Smooth muscle cell (in vitro differentiated cells): ENCODE results near the gene NTN1. TPM values are rescaled to one million over a fixed set of nuclear protein-coding genes. Genes with fewer than 3 reads are reported as not detected.
A peak's percentile ranks its signal among the peaks of the same experiment; 100 is the strongest.

Experiments
- DNase-seq: peaks from one replicate; lab custom pipeline; 2025; ENCODE audit not compliant: unreplicated experiment; lab: John Stamatoyannopoulos, UW
- H2AFZ ChIP-seq: fragments of 200-600 bp; sonication (generic); 2 replicates; pipeline ENCODE4 v1.6.0; 2016; ENCODE audit warnings: antibody characterized with exemption, low read depth, mild to moderate bottlenecking
- H3F3A ChIP-seq: fragments of 200-600 bp; sonication (generic); 2 replicates; pipeline ENCODE4 v1.6.0; 2017; ENCODE audit warnings: antibody characterized with exemption, low read depth
- H3K27ac ChIP-seq: fragments of 200-600 bp; sonication (generic); 2 replicates; pipeline ENCODE4 v1.5.1; 2016; ENCODE audit warnings: low read depth, mild to moderate bottlenecking
- H3K27me3 ChIP-seq: fragments of 200-600 bp; sonication (generic); 2 replicates; pipeline ENCODE4 v1.6.1; 2016; ENCODE audit warnings: low read depth, mild to moderate bottlenecking
- H3K36me3 ChIP-seq: fragments of 200-600 bp; sonication (generic); 2 replicates; pipeline ENCODE4 v1.5.1; 2016; ENCODE audit warnings: low read depth
- H3K4me1 ChIP-seq: fragments of 200-600 bp; sonication (generic); 2 replicates; pipeline ENCODE4 v1.5.1; 2016; ENCODE audit warnings: low read depth
- H3K4me2 ChIP-seq: fragments of 200-600 bp; sonication (generic); 2 replicates; pipeline ENCODE4 v1.6.0; 2016; ENCODE audit warnings: mild to moderate bottlenecking
- H3K4me3 ChIP-seq: fragments of 200-600 bp; sonication (generic); 2 replicates; pipeline ENCODE4 v1.5.1; 2016; ENCODE audit warnings: mild to moderate bottlenecking
- H3K79me2 ChIP-seq: fragments of 200-600 bp; sonication (generic); 2 replicates; pipeline ENCODE4 v1.6.0; 2016; ENCODE audit warnings: low read depth, mild to moderate bottlenecking
- H3K9ac ChIP-seq: fragments of 200-600 bp; sonication (generic); 2 replicates; pipeline ENCODE4 v1.6.0; 2016; ENCODE audit warnings: low read depth
- H3K9me3 ChIP-seq: fragments of 200-600 bp; sonication (generic); replicated peaks from 2 replicates; pipeline ENCODE4 v1.5.1; 2016; ENCODE audit warnings: low read depth
- H4K20me1 ChIP-seq: fragments of 200-600 bp; sonication (generic); 2 replicates; pipeline ENCODE4 v1.6.0; 2016; ENCODE audit warnings: low read depth
- whole genome bisulfite sequencing: methylation state at CpG from one replicate; pipeline ENCODE4 v1.1.7; 2016; ENCODE audit warnings: low lambda C conversion rate; 5-methylcytosine and 5-hydroxymethylcytosine counted together
- polyA plus RNA-seq: library from polyadenylated mRNA; unstranded; fragments of >200 nt; fragmentation: Nextera tagmentation; extraction: Ambion mirVana; gene quantifications from 2 replicates; pipeline ENCODE4 v1.2.1, GENCODE V29; 2016
- total RNA-seq: library from RNA; depleted of rRNA; stranded (reverse); fragments of >200 nt; gene quantifications from 2 replicates; pipeline ENCODE4 v1.2.3, GENCODE V29; 2014
- TF ChIP-seq, protein P1 (sequence below): fragments of 200-600 bp; sonication (generic); IDR thresholded peaks from 2 replicates; pipeline ENCODE4 v1.5.1; 2017; ENCODE audit warnings: borderline replicate concordance, mild to moderate bottlenecking, antibody characterized with exemption; ENCODE audit not compliant: insufficient read depth, poor library complexity, severe bottlenecking

Gene NTN1
- total and polyA plus RNA-seq, 2 experiments from 2014 or later = 0.07 to 0.72 TPM

DNA sequence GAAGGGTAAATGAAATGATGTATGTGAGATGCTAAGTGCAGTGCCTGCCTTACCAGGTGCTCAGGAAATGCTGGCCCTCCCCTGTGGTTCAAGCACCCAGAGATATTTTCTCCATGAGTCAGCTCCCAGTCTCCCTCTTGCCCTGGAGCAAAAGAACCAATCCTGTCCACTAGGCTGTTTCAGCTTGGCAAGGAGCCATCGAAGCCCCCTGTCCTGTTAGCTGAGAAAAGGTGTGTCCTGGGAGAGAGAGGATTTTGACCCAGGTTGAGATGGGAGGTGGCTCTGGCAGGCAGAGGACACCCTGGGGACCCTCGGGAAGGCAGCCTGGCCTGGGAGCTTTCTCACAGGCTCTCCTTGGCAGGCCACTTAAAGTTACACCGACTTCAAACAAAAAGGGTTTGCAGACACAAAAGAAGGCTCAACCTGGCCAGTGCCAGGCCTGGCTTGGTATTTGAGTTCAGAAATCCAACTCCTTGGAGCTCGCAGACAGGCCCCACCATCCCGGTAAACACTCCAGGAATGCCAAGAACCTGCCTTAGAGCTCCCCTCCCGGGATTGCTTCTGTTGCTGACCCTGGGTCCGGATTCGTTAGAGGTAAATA is 29.6 kb downstream of the NTN1 start:
- Histone ChIP-seq H3K27me3 (peaks cover 25% of the 10 kb centered on the region), H3K9me3 (no peaks in the 10 kb centered on the region), H2AFZ (no peak overlapping the region), H3F3A (no peaks in the 10 kb centered on the region), H4K20me1 (no peaks in the 10 kb centered on the region), H3K4me3 (no peak overlapping the region), H3K36me3 (no peaks in the 10 kb centered on the region), H3K27ac (peak overlapping the region; percentile 10), H3K79me2 (no peaks in the 10 kb centered on the region), H3K4me2 (no peak overlapping the region), H3K9ac (no peak overlapping the region), H3K4me1 (peaks cover 24% of the 10 kb centered on the region)
- 41% methylated on average over 8 of the region's 8 CpGs for WGBS
- TF ChIP-seq, protein P1, sequence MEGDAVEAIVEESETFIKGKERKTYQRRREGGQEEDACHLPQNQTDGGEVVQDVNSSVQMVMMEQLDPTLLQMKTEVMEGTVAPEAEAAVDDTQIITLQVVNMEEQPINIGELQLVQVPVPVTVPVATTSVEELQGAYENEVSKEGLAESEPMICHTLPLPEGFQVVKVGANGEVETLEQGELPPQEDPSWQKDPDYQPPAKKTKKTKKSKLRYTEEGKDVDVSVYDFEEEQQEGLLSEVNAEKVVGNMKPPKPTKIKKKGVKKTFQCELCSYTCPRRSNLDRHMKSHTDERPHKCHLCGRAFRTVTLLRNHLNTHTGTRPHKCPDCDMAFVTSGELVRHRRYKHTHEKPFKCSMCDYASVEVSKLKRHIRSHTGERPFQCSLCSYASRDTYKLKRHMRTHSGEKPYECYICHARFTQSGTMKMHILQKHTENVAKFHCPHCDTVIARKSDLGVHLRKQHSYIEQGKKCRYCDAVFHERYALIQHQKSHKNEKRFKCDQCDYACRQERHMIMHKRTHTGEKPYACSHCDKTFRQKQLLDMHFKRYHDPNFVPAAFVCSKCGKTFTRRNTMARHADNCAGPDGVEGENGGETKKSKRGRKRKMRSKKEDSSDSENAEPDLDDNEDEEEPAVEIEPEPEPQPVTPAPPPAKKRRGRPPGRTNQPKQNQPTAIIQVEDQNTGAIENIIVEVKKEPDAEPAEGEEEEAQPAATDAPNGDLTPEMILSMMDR = no peak
- DNase-seq = no peak

DNA sequence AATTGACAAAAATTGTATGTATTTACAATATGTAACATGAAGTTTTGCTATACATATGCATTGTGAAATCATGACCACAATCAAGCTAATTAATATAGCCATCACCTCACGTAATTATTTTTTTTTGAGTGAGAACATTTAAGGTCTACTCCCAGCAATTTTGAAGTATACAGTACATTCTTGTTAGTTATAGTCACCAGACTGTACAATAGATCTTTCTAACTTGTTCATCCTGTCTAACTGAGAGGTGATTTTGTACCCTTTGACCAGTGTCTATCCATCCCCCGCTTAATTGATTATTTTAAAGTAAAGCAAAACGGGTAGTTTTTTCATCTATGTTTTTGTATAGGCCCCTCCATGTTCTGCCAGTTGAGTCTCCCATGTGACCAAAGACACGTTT is 30.3 kb downstream of the NTN1 start:
- DNase-seq = no peak
- Histone ChIP-seq H2AFZ (no peak overlapping the region), H3F3A (no peaks in the 10 kb centered on the region), H3K4me3 (no peak overlapping the region), H4K20me1 (no peaks in the 10 kb centered on the region), H3K9ac (no peak overlapping the region), H3K4me2 (no peak overlapping the region), H3K4me1 (peaks cover 24% of the 10 kb centered on the region), H3K79me2 (no peaks in the 10 kb centered on the region), H3K36me3 (no peaks in the 10 kb centered on the region), H3K27me3 (peaks cover 25% of the 10 kb centered on the region), H3K9me3 (no peaks in the 10 kb centered on the region), H3K27ac (peak overlapping the region; percentile 10)
- TF ChIP-seq, protein P1 = no peak
- WGBS = 75% methylated on average over 4 of the region's 4 CpGs

DNA sequence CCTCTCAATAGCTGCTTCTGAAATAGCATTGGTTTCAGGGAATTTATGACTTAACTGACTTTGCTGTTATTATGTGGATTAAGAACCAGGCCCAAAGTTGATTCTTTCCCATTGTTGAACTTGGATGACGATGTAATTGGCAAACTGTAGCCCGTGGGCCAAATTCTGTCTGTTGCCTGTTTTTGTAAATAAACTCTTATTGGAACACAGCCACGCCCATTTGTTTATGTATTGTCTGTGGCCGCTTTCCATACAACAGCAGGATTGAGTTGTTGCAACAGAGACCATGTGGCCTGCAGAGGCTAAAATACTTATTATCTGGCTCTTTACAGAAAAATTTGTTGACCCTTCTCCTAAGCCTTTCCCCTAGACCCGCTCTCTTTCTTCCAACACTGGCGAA is 31.6 kb downstream of the NTN1 start:
- TF ChIP-seq, protein P1 = no peak
- Histone ChIP-seq H3K4me1 (peaks cover 24% of the 10 kb centered on the region), H3K4me2 (no peak overlapping the region), H2AFZ (no peak overlapping the region), H3K27ac (no peak overlapping the region), H3K9ac (no peak overlapping the region), H4K20me1 (no peaks in the 10 kb centered on the region), H3K36me3 (no peaks in the 10 kb centered on the region), H3K79me2 (no peaks in the 10 kb centered on the region), H3K4me3 (no peak overlapping the region), H3K9me3 (no peaks in the 10 kb centered on the region), H3K27me3 (peaks cover 25% of the 10 kb centered on the region), H3F3A (no peaks in the 10 kb centered on the region)
- no peak for DNase-seq
- WGBS = 70% methylated on average over 6 of the region's 6 CpGs

DNA sequence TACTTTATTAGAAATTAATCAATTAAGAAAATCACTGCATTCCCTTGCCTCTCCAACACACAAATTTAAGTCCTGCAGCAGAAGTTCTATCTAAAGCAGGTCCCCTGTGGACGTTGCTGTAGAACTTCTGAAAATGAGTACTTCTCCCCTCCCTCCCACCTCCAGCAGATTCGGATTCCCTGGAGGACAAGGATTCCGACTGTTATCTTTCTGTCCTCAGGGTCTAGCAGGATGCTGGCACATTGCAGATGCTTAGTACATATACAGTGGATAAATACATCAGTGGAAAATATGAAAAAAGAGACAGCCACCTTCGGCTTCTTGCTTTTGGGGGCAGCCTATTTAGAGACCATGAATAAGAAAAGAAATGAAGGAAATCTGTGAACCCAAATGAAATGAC is 32.1 kb downstream of the NTN1 start:
- H3K4me1 ChIP-seq = peaks cover 24% of the 10 kb centered on the region
- no peak overlapping the region for H2AFZ ChIP-seq
- WGBS = 71% methylated on average over 4 of the region's 4 CpGs
- no peak overlapping the region for H3K4me3 ChIP-seq
- DNase-seq = no peak
- H3K4me2 ChIP-seq = no peak overlapping the region
- H4K20me1 ChIP-seq = no peaks in the 10 kb centered on the region
- no peaks in the 10 kb centered on the region for H3K9me3 ChIP-seq
- H3K27me3 ChIP-seq = peaks cover 25% of the 10 kb centered on the region
- H3K9ac ChIP-seq = no peak overlapping the region
- H3K27ac ChIP-seq = no peak overlapping the region
- H3F3A ChIP-seq = no peaks in the 10 kb centered on the region
- no peaks in the 10 kb centered on the region for H3K36me3 ChIP-seq
- TF ChIP-seq, protein P1 = no peak
- no peaks in the 10 kb centered on the region for H3K79me2 ChIP-seq
